HG02884 (cell line): Measurements from ENCODE around the gene KCNB1.

Experiments used
- ATAC-seq: cut with Tn5 transposase; IDR thresholded peaks from one replicate; pipeline ENCODE4 v1.9.1; 2021; ENCODE audit warnings: mild to moderate bottlenecking, moderate library complexity; ENCODE audit not compliant: unreplicated experiment

The KCNB1 gene

GRCh38 chr20:49501917-49502316, 19.4 kb upstream of the KCNB1 start:
- no peak for ATAC-seq

GRCh38 chr20:49497398-49497669, 14.9 kb upstream of the KCNB1 start:
- ATAC-seq: no peak

- ATAC-seq: no peak
Observed at GRCh38 chr20:49496553-49497397, 14.3 kb upstream of the KCNB1 start.

GRCh38 chr20:49496043-49496442, 13.6 kb upstream of the KCNB1 start:
- ATAC-seq: no peak

GRCh38 chr20:49490689-49491088, 8.2 kb upstream of the KCNB1 start:
- no peak for ATAC-seq

GRCh38 chr20:49489688-49490087, 7.2 kb upstream of the KCNB1 start:
- ATAC-seq: no peak

GRCh38 chr20:49486064-49486463, 3.6 kb upstream of the KCNB1 start:
- ATAC-seq: no peak

GRCh38 chr20:49485563-49485962, 3.1 kb upstream of the KCNB1 start:
- no peak for ATAC-seq

GRCh38 chr20:49484180-49485140, 2.0 kb upstream of the KCNB1 start:
- ATAC-seq: no peak

GRCh38 chr20:49483696-49484123, 1.2 kb upstream of the KCNB1 start:
- ATAC-seq: no peak

GRCh38 chr20:49483018-49483695, 689 bp upstream of the KCNB1 start:
- no peak for ATAC-seq

GRCh38 chr20:49482173-49482572, 295 bp downstream of the KCNB1 start:
- ATAC-seq: no peak

- ATAC-seq: no peak
Observed at GRCh38 chr20:49481116-49481515, 1.4 kb downstream of the KCNB1 start.

- no peak for ATAC-seq
Observed at GRCh38 chr20:49480236-49480635, 2.2 kb downstream of the KCNB1 start.

- no peak for ATAC-seq
Observed at GRCh38 chr20:49479785-49480184, 2.7 kb downstream of the KCNB1 start.

GRCh38 chr20:49478754-49479689, 3.4 kb downstream of the KCNB1 start:
- ATAC-seq: no peak

- ATAC-seq: no peak
Observed at GRCh38 chr20:49478266-49478665, 4.2 kb downstream of the KCNB1 start.

- ATAC-seq: no peak
Observed at GRCh38 chr20:49477200-49477599, 5.3 kb downstream of the KCNB1 start.

GRCh38 chr20:49476016-49476355, 6.5 kb downstream of the KCNB1 start:
- ATAC-seq: no peak

GRCh38 chr20:49475292-49476015, 7.0 kb downstream of the KCNB1 start:
- no peak for ATAC-seq
